HS-27A (cell line): ENCODE results near the gene MDM1.

Experiments used
- DNase-seq: peaks from one replicate; pipeline ENCODE4 v3.0.0-alpha.2; 2012; ENCODE audit warnings: low read depth, missing footprints

Gene MDM1

GRCh38 chr12:68356986-68357385, 24.8 kb upstream of the MDM1 start:
- DNase-seq, result no peak

GRCh38 chr12:68356060-68356695, 24.0 kb upstream of the MDM1 start:
- DNase-seq, result no peak

DNA sequence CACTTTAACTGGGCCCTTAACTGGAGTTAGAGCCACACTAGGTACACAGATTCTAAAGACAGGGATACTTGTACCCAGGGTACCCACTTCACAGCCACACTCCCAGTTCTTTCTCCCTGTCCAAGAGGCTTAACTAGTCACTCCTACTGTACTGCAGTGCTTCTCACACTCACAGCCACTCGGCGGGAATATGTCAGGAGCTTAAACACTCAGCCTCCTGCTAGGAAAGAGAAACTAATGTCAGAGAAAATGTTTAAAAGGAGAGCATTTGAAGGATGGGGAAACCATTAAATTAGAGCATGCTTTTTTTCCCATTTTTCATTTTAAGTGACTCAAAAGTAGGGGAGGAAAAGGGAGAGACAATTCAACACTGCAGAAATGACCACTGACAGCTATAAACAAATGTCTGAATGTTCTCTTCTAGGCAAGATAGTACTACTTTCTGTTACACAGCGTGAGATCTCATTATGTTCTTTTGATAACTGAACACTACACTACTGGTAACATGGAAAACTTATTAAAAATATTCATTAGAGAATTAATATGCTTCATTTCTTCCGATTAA, 22.9 kb upstream of the MDM1 start:
- DNase-seq, result no peak

GRCh38 chr12:68352067-68352466, 19.9 kb upstream of the MDM1 start:
- no peak for DNase-seq

- no peak for DNase-seq
Measured at GRCh38 chr12:68350753-68351152, 18.6 kb upstream of the MDM1 start.

DNA sequence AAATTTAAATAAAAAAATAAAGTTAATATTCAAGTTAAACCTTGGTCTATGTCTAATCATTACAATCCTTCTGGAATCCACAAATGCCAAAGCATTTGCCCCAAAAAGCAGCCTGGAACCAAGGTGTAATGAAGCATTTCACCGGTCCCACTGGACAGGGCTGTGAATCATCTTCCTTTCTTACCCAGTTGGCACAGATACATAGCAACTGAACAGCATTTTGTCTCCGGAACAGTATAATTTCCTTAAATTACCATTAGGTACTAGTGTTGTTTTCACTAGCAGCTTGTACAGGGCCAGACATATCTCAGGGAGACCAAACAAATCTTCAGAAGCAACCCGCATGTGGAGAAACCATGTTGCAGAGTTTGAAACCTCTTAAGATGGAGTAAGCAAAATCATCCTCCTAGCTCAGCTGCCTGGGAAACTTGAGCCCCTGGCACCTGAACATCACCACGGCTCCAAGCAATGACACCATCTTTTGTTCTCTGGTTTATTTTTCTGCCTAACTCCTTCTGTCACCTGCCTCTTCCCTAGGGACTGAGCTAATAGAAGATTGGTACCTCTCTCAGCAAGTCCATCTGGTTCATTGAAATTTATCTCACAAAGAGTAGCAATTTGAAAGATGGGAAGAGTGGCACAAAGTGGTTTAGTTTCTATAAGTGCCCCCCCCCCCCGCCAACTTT, 17.9 kb upstream of the MDM1 start:
- no peak for DNase-seq

DNA sequence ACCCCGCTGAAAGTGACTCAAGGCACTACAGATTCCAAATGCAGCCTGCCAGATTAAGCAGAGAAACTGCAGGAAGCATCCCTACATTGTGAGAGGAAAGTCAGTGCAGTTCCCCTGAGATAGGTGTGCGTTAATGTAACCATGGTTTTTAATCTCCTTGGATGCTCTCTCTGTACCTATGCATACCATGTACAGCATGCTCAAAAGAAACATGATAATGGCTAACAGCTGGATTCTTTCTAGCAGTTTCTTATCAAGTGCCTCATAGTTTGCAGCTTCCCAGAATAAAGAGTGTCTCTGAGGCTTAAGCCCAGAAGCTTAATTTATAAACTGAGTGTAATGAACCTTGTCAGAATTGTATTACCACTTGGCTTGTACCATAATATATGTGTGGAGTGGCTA, 17.1 kb upstream of the MDM1 start:
- no peak for DNase-seq

DNA sequence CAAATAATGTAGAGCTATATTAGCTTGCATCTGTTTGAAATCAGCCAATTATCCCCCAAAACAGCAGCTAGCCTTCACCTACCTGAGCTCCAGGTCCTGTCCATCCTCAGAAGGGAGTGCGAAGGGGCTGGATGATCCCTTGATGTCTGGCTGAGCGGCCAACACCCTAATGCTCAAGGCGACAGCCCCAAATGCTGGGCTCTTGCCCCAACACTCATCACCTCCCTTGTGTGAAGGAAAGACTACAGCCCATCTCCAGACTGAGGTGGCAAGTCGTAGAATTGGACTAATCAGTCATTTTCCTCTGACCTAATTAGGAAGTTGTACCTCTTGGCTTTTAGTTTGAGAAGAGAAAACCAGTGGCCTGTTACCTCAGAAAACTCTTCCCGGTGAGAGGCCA, 16.3 kb upstream of the MDM1 start:
- DNase-seq, result no peak

DNA sequence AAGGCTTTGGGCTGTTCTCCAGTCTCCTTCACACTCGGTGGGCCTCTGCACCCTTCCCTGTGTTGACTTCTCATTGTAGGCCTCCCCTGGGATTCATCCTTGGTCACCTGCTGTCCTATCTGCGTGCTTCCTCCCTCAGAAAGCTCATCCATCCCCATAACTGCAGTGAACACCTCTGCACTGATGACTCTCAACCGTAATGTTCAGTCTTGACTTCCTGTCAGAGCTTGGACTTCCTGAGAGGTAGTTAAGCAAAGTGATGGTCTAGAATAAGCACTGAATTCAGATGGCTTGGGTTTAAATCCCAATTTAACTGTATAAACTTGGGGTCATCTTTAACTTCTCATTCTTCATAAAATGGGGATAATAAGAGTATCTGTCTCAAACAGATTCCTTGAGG, 13.6 kb upstream of the MDM1 start:
- no peak for DNase-seq

- DNase-seq, result no peak
Measured at GRCh38 chr12:68344126-68344525, 12.0 kb upstream of the MDM1 start.

GRCh38 chr12:68342966-68343365, 10.8 kb upstream of the MDM1 start:
- no peak for DNase-seq

GRCh38 chr12:68341822-68342221, 9.7 kb upstream of the MDM1 start:
- DNase-seq, result no peak

GRCh38 chr12:68340404-68341270, 8.5 kb upstream of the MDM1 start:
- no peak for DNase-seq

DNA sequence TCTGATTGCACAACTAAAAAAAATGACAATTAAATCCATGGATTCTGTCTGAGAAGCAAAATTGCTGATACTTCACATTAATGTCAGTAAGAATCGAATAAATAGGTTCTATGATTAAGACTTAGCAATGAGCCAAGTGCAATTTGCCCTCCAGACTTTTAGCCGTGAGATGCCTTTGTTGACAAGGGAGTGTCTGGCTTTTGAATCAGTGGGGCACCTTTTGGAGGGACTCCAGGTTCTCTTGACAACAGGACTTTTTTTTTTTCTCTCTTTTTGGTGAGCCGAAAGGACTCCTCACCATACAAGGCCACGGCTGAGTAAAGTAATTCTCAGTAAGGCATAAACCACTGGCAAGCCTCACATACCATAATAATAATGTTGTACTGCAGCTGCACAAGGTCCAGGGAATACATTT, 4.7 kb upstream of the MDM1 start:
- DNase-seq, result no peak

DNA sequence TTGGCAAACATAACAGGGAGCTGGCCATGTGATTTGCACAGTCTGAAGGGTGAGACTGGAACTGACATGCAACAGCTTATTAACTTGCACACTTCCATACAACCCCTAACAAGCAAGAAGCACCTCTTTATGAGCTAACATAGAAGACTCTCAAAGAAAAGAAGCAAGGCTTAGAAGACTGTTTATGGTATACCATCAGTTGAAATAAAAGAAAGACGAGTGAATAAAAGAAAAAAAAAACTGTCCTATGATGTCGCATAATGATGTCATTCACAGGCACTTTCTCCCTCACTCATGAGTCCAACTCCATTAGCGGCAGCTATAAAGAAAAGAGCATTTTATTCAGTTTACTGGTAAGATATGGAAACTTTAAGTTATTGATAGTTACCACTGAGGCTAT, 3.3 kb upstream of the MDM1 start:
- no peak for DNase-seq

- no peak for DNase-seq
Measured at GRCh38 chr12:68334132-68334531, 2.0 kb upstream of the MDM1 start.

- no peak for DNase-seq
Measured at GRCh38 chr12:68332728-68333630, 817 bp upstream of the MDM1 start.

DNA sequence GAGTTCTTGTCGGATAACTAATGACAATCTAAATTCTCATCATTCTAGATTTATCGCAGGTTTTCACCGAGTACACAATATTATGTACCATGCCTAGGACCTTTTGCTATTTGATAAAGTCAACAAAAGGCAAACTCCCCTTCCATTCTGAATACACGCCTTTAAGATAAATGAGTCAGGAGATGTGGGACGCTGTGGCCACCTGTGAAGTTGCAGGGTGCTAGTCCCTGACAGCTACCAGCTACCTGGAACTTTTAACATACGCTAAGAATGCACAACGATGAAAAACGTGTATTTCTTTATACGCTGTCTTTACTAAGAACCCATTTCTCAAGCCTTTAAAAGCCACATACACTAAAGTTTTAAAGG, 678 bp downstream of the MDM1 start:
- no peak for DNase-seq

GRCh38 chr12:68327896-68328295, 4.3 kb downstream of the MDM1 start:
- no peak for DNase-seq

DNA sequence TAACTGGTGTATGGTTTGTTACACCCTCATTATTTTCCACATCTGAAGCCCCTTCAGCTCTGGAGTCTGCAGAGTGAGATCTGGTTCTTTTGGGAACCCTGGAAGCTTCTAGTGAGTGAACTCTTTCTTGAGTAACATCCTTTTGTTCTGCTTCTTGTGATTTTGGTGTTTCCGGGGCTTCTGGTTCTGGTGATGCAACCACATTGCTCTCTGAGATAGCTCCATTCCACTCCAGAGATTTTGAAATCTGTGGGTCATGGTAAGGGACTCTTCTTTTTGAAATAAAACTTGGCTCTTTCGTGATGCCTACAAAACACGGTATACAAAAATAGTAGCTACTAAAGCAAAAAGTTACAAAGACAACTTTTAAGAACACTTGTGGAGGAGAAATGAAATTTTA, 5.4 kb downstream of the MDM1 start:
- no peak for DNase-seq

DNA sequence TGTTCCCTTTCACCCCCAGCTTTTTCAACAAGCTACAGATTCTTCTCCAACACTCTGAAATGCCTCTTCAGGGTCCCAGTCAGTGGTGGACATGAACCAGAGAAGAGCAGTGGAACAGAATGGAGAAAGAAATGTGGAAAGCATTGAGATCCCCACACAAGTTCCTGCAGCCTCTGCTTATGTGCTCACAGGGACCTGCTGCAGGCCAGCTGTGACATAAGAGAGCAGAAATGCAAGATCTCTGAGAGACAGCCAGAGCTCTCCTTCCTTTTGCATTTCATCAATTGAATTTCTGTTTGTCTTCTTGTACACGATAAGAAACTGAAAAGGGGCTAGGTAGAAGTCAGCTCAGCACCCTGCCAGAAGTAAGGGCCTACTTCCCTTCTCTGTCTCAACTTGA, 6.2 kb downstream of the MDM1 start:
- DNase-seq, result no peak

- no peak for DNase-seq
Measured at GRCh38 chr12:68324531-68324930, 7.6 kb downstream of the MDM1 start.
